Gastroesophageal sphincter (tissue), 3 donors: ENCODE data around the gene NCKAP5L.

Source experiments
- POLR2AphosphoS5 ChIP-seq: sonication (generic); formaldehyde crosslinking; IDR thresholded peaks from one replicate; pipeline ENCODE4 v1.6.1; 2017; ENCODE audit warnings: antibody characterized with exemption
- TF ChIP-seq, protein P1 (sequence below), 4 experiments: fragments of 200-600 bp in 2 of 4; fragments of 450-650 bp in 2 of 4; sonication (generic) in 1 of 4; IDR thresholded peaks; one replicate each; pipeline ENCODE4 v1.5.1; 2017 to 2019; ENCODE audit warnings: antibody characterized with exemption in 4 of 4, mild to moderate bottlenecking in 2 of 4, moderate library complexity in 2 of 4

DNA sequence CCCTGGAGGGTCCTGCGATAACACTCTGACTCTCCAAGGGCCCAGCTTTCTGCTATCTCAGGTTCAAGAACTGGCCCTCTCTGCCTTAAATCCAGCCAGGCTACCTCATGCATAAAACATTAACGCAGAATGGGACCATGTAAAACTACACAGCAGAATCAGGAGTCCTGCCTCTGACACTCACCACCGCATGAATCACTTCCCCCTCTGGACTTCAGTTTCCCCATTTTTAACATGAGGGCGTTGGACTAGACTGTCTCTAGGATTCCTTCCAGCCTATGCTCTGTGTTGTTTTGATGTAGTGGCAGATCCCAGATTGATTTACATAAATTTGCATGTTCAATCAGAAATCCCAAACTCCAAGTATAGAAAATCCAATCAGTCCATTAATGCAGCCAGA, 3.3 kb downstream of the NCKAP5L start:
- TF ChIP-seq, protein P1, sequence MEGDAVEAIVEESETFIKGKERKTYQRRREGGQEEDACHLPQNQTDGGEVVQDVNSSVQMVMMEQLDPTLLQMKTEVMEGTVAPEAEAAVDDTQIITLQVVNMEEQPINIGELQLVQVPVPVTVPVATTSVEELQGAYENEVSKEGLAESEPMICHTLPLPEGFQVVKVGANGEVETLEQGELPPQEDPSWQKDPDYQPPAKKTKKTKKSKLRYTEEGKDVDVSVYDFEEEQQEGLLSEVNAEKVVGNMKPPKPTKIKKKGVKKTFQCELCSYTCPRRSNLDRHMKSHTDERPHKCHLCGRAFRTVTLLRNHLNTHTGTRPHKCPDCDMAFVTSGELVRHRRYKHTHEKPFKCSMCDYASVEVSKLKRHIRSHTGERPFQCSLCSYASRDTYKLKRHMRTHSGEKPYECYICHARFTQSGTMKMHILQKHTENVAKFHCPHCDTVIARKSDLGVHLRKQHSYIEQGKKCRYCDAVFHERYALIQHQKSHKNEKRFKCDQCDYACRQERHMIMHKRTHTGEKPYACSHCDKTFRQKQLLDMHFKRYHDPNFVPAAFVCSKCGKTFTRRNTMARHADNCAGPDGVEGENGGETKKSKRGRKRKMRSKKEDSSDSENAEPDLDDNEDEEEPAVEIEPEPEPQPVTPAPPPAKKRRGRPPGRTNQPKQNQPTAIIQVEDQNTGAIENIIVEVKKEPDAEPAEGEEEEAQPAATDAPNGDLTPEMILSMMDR (IDR thresholded peaks at IDR 0.05), result no peak
- TF ChIP-seq POLR2AphosphoS5, result no peak
